ENCODE results near the gene LDB3. TPM values are rescaled to one million over a fixed set of nuclear protein-coding genes. Genes with fewer than 3 reads are reported as not detected.
A peak's percentile ranks its signal among the peaks of the same experiment; 100 is the strongest.

The LDB3 gene
- total and polyA plus RNA-seq, 2 of the 8 experiments (the other 6 are each of a cell fraction or from before 2014, with no cell fraction given) = 0.20 to 0.43 TPM

DNA sequence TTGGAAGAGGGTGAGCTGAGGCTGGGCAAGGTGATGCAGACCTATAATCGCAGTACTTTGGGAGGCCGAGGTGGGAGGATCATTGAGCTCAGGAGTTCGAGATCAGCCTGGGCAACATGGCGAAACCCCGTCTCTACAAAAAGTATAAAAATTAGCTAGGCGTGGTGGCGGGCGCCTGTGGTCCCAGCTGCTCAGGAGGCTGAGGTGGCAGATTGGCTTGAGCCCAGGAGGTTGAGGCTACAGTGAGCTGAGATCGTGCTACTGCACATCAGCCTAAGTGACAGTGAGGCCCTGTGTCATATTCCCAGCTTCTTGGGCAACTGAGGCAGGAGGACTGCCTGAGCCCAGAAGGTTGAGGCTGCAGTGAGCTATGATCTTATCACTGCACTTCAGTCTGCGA, 101.7 kb downstream of the LDB3 start:
- no peak overlapping the region for H2BK15ac ChIP-seq (ENCODE audit: low read length)
- H2AFZ ChIP-seq (ENCODE audit: low read length) = no peak overlapping the region
- H3K14ac ChIP-seq (ENCODE audit: insufficient read length) = no peak overlapping the region
- H3K79me1 ChIP-seq (ENCODE audit: low read depth, low read length) = peaks cover 5% of the 10 kb centered on the region; the same call in 1 of the 2 replicates
- H3K4me2 ChIP-seq (ENCODE audit: insufficient read depth in 1 of 2, low read depth in 2 of 2, low read length in 2 of 2) = peak overlapping the region; percentile 21 to 54
- H3K4me3 ChIP-seq (ENCODE audit: extremely low read depth in 1 of 4, insufficient read depth in 2 of 4, low read depth in 3 of 4, low read length in 4 of 4) = no peak overlapping the region; a peak in 1 of 8 replicates
- no peak overlapping the region for H3K4ac ChIP-seq (replicated peaks; ENCODE audit: insufficient read length, low read depth, low read length)
- 0 out of 2 replicates have a peak overlapping the region, but pooled peaks have one; percentile 16 for H2BK5ac ChIP-seq (ENCODE audit: low read depth, low read length)
- H3K23ac ChIP-seq (ENCODE audit: insufficient read length) = no peak overlapping the region
- 0 out of 2 replicates have a peak overlapping the region, but pooled peaks have one; percentile 11 for H3K18ac ChIP-seq (ENCODE audit: extremely low read depth, low read length)
- no peak overlapping the region for H4K8ac ChIP-seq (ENCODE audit: extremely low read depth, insufficient read depth, low read length)
- no peak overlapping the region for H2AK5ac ChIP-seq (ENCODE audit: low read depth, low read length)
- H3K27me3 ChIP-seq (replicated peaks in 1 of 4; ENCODE audit: control insufficient read depth in 3 of 4, extremely low read depth in 1 of 4, insufficient read depth in 3 of 4, low read length in 3 of 4) = no peaks in the 10 kb centered on the region
- no peak overlapping the region; the same call in 1 of the 2 replicates for H3K27ac ChIP-seq (ENCODE audit: low read depth, low read length)
- H3K9ac ChIP-seq (replicated peaks in 1 of 4; ENCODE audit: extremely low read depth in 1 of 4, low read depth in 3 of 4, low read length in 3 of 4) = no peak overlapping the region
- H2BK20ac ChIP-seq (ENCODE audit: low read length) = no peak overlapping the region
- no peaks in the 10 kb centered on the region for H3K23me2 ChIP-seq (ENCODE audit: low read depth, low read length)
- POLR2A ChIA-PET (ENCODE audit: partially characterized antibody) = interaction anchor here (0.7 to 7.0 kb wide), 7 partner anchors 10 to 71 kb away, joined by 3 to 54 read pairs (median 4); partner anchors contain the start of gene BMPR1A
- FAIRE-seq (no peak), DNase-seq (ENCODE audit: low read depth in 1 of 2, low spot score in 2 of 2) (no peak)
- TF ChIP-seq CREB1 (IDR thresholded peaks at IDR 0.05) = no peak
- no peak for TF ChIP-seq ASH2L (IDR thresholded peaks at IDR 0.05; ENCODE audit: low read length)
- TF ChIP-seq HDAC6 (IDR thresholded peaks at IDR 0.05; ENCODE audit: low read depth, low read length) = no peak
- TF ChIP-seq POLR2AphosphoS5 (IDR thresholded peaks at IDR 0.05; ENCODE audit: low read depth, low read length) = no peak
- no peak for TF ChIP-seq CHD1 (IDR thresholded peaks at IDR 0.05; ENCODE audit: low read depth, low read length)
- TF ChIP-seq RBBP5 (IDR thresholded peaks at IDR 0.05; ENCODE audit: borderline replicate concordance, low read depth, low read length) = no peak
- no peak for TF ChIP-seq BRCA1 (IDR thresholded peaks at IDR 0.05; ENCODE audit: low read depth, low read length)
- no peak for TF ChIP-seq SP4 (IDR thresholded peaks at IDR 0.05; ENCODE audit: low read length)
- TF ChIP-seq FOSL1 (IDR thresholded peaks at IDR 0.05; ENCODE audit: insufficient read depth, low read depth, low read length) = no peak
- no peak for TF ChIP-seq GTF2F1 (IDR thresholded peaks at IDR 0.05; ENCODE audit: borderline replicate concordance, low read depth, low read length)
- no peak for TF ChIP-seq TEAD4 (IDR thresholded peaks at IDR 0.05; ENCODE audit: low read depth, low read length)
- no peak overlapping the region for H4K91ac ChIP-seq (replicated peaks; ENCODE audit: insufficient read length, low read length)
- peaks cover 26 to 100% of the 10 kb centered on the region in 2 experiments for H3K79me2 ChIP-seq (ENCODE audit: control insufficient read depth in 1 of 2, insufficient read depth in 2 of 2, low read length in 2 of 2)
- H2BK120ac ChIP-seq (replicated peaks; ENCODE audit: low read depth, low read length) = no peak overlapping the region
- CTCF ChIA-PET (ENCODE audit: partially characterized antibody) = interaction anchor here (0.7 to 2.5 kb wide), 7 partner anchors 10 to 129 kb away, joined by 3 to 11 read pairs (median 4); no protein-coding TSS in a partner anchor
- H3K4me1 ChIP-seq (replicated peaks in 1 of 4; ENCODE audit: control insufficient read depth in 3 of 4, insufficient read depth in 4 of 4, low read length in 3 of 4) = peaks cover 7 to 28% (median 17%) of the 10 kb centered on the region in 4 experiments
- H3K56ac ChIP-seq (replicated peaks; ENCODE audit: insufficient read length, low read depth, low read length) = no peak overlapping the region
- H4K20me1 ChIP-seq (replicated peaks in 1 of 2; ENCODE audit: control insufficient read depth in 1 of 2, insufficient read depth in 2 of 2, low read length in 2 of 2) = peaks cover 18 to 20% of the 10 kb centered on the region in 2 experiments
- no peaks in the 10 kb centered on the region for H3K36me3 ChIP-seq (ENCODE audit: control insufficient read depth in 2 of 4, insufficient read depth in 4 of 4, low read length in 3 of 4)
- H3K9me3 ChIP-seq (ENCODE audit: insufficient read depth in 2 of 2, low read depth in 1 of 2, low read length in 1 of 2) = no peaks in the 10 kb centered on the region
- WGBS, 2 experiments (ENCODE audit: extremely low coverage in 1 of 2, insufficient coverage in 1 of 2, insufficient read length in 1 of 2, insufficient replicate concordance in 2 of 2, low coverage in 1 of 2, low lambda C conversion rate in 2 of 2, missing lambda C conversion rate in 1 of 2) = 92% methylated on average over 10 of the region's 10 CpGs; no CpG with 5 or more reads in 1 of the 2 experiments
- no peak overlapping the region; the same call in 1 of the 2 replicates for H2BK12ac ChIP-seq (ENCODE audit: low read depth, low read length)
- no peak overlapping the region for H4K5ac ChIP-seq (ENCODE audit: insufficient read length, low read depth, low read length)

Measured in H1 (cell line).